ENCODE results near the gene BLZF1. TPM values are rescaled to one million over a fixed set of nuclear protein-coding genes. Genes with fewer than 3 reads are reported as not detected.
"Not testable (repeated sequence)": the region's sequence is repeated elsewhere in the genome, so short reads cannot be mapped to it uniquely, and the experiment has no call there.

Gene BLZF1
- total RNA-seq, 1 donor: 29.7 TPM

DNA sequence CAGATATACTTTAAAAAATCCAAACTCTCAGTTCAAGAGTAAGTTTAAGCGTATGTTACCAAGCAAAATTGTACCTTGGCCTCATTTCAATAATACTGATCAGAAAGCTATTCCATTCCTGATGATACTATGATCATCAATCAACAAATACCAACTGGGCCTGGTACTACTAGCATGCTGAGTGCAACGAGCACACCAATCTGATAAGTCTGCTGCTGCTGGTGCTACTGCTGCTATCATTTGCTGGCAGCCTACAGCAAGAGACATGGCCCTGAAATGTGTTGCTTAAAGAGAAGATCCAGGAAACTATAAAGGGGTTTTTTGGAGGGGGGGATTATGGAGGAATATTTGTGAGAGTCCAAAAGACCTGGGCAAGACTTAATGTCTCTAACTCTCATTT is 40.1 kb upstream of the BLZF1 start:
- no peak for DNase-seq (ENCODE audit: insufficient read length, low spot score, missing footprints)
- no peak overlapping the region for H3K4me2 ChIP-seq (ENCODE audit: insufficient read depth, low read length)
- no peak overlapping the region for H2AFZ ChIP-seq (ENCODE audit: low read length)
- TF ChIP-seq, protein P1, sequence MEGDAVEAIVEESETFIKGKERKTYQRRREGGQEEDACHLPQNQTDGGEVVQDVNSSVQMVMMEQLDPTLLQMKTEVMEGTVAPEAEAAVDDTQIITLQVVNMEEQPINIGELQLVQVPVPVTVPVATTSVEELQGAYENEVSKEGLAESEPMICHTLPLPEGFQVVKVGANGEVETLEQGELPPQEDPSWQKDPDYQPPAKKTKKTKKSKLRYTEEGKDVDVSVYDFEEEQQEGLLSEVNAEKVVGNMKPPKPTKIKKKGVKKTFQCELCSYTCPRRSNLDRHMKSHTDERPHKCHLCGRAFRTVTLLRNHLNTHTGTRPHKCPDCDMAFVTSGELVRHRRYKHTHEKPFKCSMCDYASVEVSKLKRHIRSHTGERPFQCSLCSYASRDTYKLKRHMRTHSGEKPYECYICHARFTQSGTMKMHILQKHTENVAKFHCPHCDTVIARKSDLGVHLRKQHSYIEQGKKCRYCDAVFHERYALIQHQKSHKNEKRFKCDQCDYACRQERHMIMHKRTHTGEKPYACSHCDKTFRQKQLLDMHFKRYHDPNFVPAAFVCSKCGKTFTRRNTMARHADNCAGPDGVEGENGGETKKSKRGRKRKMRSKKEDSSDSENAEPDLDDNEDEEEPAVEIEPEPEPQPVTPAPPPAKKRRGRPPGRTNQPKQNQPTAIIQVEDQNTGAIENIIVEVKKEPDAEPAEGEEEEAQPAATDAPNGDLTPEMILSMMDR (IDR thresholded peaks at IDR 0.05; ENCODE audit: extremely low read depth, low read depth, low read length): no peak
- peaks cover 6% of the 10 kb centered on the region for H3K4me1 ChIP-seq (ENCODE audit: insufficient read depth, low read length)
- no peaks in the 10 kb centered on the region for H4K20me1 ChIP-seq (ENCODE audit: insufficient read depth, low read length)
- H3K4me3 ChIP-seq (ENCODE audit: insufficient read depth, low read length): no peak overlapping the region
- H3K27ac ChIP-seq (ENCODE audit: low read depth, low read length): no peak overlapping the region
- no peaks in the 10 kb centered on the region for H3K36me3 ChIP-seq (ENCODE audit: insufficient read depth, low read length)
- no peaks in the 10 kb centered on the region for H3K27me3 ChIP-seq (ENCODE audit: insufficient read depth, low read length)
- peaks cover 7% of the 10 kb centered on the region for H3K79me2 ChIP-seq (ENCODE audit: insufficient read depth, low read length)
- H3K9me3 ChIP-seq (ENCODE audit: low read depth, low read length): no peaks in the 10 kb centered on the region

DNA sequence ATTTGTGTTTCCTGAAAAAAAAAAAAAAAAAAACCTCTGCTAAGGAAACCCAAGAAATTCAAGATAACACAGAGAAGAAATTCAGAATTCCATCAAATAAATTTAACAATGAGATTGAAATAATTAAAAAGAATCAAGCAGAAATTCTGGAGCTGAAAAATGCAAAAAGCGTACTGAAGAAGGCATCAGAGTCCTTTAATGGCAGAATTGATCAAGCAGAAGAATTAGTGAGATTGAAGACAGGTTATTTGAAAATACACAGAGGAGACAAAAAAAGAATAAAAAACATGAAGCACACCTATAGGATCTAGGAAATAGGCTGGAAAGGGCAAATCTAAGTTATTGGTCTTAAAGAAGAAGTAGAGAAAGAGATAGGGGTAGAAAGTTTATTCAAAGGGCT is 38.6 kb upstream of the BLZF1 start:
- TF ChIP-seq, protein P1 (IDR thresholded peaks at IDR 0.05; ENCODE audit: extremely low read depth, low read depth, low read length): no peak
- Histone ChIP-seq H3K9me3 (ENCODE audit: low read depth, low read length) (no peaks in the 10 kb centered on the region), H3K4me1 (ENCODE audit: insufficient read depth, low read length) (peaks cover 6% of the 10 kb centered on the region), H3K4me3 (ENCODE audit: insufficient read depth, low read length) (no peak overlapping the region), H3K27me3 (ENCODE audit: insufficient read depth, low read length) (no peaks in the 10 kb centered on the region), H3K36me3 (ENCODE audit: insufficient read depth, low read length) (no peaks in the 10 kb centered on the region), H4K20me1 (ENCODE audit: insufficient read depth, low read length) (no peaks in the 10 kb centered on the region), H3K27ac (ENCODE audit: low read depth, low read length) (no peak overlapping the region), H3K4me2 (ENCODE audit: insufficient read depth, low read length) (no peak overlapping the region), H3K79me2 (ENCODE audit: insufficient read depth, low read length) (peaks cover 10% of the 10 kb centered on the region), H2AFZ (ENCODE audit: low read length) (no peak overlapping the region)
- no peak for DNase-seq (ENCODE audit: insufficient read length, low spot score, missing footprints)

DNA sequence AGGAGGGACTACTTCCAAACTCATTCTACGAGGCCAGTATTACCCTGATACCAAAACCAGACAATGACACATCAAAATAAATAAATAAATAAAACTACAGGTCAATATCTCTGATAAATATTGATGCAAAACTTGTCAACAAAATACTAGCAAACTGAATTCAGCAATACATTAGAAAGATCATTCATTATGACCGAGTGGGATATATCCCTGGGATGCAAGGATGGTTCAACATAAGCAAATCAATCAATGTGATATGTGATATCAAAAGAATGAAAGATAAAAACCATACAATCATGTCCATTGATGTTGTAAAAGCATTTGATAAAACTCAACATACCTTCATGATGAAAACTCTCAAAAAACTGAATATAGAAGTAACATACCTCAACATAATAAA is 37.1 kb upstream of the BLZF1 start:
- Histone ChIP-seq H2AFZ (ENCODE audit: low read length) (no peak overlapping the region), H4K20me1 (ENCODE audit: insufficient read depth, low read length) (no peaks in the 10 kb centered on the region), H3K4me2 (ENCODE audit: insufficient read depth, low read length) (no peak overlapping the region), H3K27ac (ENCODE audit: low read depth, low read length) (no peak overlapping the region), H3K4me3 (ENCODE audit: insufficient read depth, low read length) (no peak overlapping the region), H3K36me3 (ENCODE audit: insufficient read depth, low read length) (no peaks in the 10 kb centered on the region), H3K4me1 (ENCODE audit: insufficient read depth, low read length) (peaks cover 6% of the 10 kb centered on the region), H3K9me3 (ENCODE audit: low read depth, low read length) (no peaks in the 10 kb centered on the region), H3K79me2 (ENCODE audit: insufficient read depth, low read length) (peaks cover 10% of the 10 kb centered on the region), H3K27me3 (ENCODE audit: insufficient read depth, low read length) (no peaks in the 10 kb centered on the region)
- TF ChIP-seq, protein P1 (IDR thresholded peaks at IDR 0.05; ENCODE audit: extremely low read depth, low read depth, low read length): no peak
- DNase-seq (ENCODE audit: insufficient read length, low spot score, missing footprints): no peak

DNA sequence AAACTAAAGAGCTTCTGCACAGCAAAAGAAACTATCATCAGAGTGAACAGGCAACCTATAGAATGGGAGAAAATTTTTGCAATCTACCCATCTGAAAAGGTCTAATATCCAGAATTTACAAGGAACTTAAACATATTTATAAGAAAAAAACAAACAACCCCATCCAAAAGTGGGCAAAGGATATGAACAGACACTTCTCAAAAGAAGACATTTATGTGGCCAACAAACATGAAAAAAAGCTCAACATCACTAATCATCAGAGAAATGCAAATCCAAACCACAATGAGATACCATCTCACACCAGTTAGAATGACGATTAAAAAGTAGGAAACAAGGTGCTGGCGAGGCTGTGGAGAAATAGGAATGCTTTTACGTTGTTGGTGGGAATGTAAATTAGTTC is 33.3 kb upstream of the BLZF1 start:
- H3K9me3 ChIP-seq (ENCODE audit: low read depth, low read length); DNase-seq (ENCODE audit: insufficient read length, low spot score, missing footprints); H4K20me1 ChIP-seq (ENCODE audit: insufficient read depth, low read length); H2AFZ ChIP-seq (ENCODE audit: low read length); H3K79me2 ChIP-seq (ENCODE audit: insufficient read depth, low read length); H3K27ac ChIP-seq (ENCODE audit: low read depth, low read length); H3K4me2 ChIP-seq (ENCODE audit: insufficient read depth, low read length); H3K36me3 ChIP-seq (ENCODE audit: insufficient read depth, low read length); H3K4me3 ChIP-seq (ENCODE audit: insufficient read depth, low read length); H3K4me1 ChIP-seq (ENCODE audit: insufficient read depth, low read length); H3K27me3 ChIP-seq (ENCODE audit: insufficient read depth, low read length): not testable (repeated sequence)

DNA sequence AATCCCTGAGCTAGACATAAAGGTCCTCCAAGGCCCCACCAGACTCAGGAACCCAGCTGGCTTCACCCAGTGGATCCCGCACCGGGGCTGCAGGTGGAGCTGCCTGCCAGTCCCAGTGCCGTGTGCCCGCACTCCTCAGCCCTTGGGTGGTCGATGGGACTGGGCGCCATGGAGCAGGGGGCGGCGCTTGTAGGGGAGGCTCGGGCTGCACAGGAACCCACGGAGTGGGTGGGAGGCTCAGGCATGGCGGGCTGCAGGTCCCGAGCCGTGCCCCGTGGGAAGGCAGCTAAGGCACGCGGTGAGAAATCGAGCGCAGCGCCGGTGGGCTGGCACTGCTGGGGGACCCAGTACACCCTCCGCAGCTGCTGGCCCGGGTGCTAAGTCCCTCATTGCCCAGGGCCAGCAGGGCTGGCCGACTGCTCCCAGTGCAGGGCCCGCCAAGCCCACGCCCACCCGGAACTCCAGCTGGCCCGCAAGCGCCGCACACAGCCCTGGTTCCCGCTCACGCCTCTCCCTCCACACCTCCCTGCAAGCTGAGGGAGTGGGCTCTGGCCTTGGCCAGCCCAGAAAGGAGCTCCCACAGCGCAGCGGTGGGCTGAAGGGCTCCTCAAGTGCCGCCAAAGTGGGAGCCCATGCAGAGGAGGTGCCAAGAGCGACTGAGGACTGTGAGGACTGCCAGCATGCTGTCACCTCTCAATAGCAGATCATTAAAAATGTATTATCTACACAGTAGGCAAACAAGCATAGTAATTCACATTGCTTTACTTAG is 30.9 kb upstream of the BLZF1 start:
- H4K20me1 ChIP-seq (ENCODE audit: insufficient read depth, low read length); H3K36me3 ChIP-seq (ENCODE audit: insufficient read depth, low read length); H3K79me2 ChIP-seq (ENCODE audit: insufficient read depth, low read length); H3K27me3 ChIP-seq (ENCODE audit: insufficient read depth, low read length); H3K9me3 ChIP-seq (ENCODE audit: low read depth, low read length); DNase-seq (ENCODE audit: insufficient read length, low spot score, missing footprints); H3K27ac ChIP-seq (ENCODE audit: low read depth, low read length); H3K4me1 ChIP-seq (ENCODE audit: insufficient read depth, low read length); H2AFZ ChIP-seq (ENCODE audit: low read length); H3K4me3 ChIP-seq (ENCODE audit: insufficient read depth, low read length); H3K4me2 ChIP-seq (ENCODE audit: insufficient read depth, low read length): not testable (repeated sequence)
